RWPE1 (cell line): ENCODE measurements around the gene PHPT1.

Source experiments
- CTCF ChIA-PET: fragments of 350-600 bp; sonication (Branson Sonifier 250); formaldehyde crosslinking; extraction: SDS; loops from one replicate; lab custom pipeline; 2021; lab: Yijun Ruan, JAX
- POLR2A ChIA-PET: fragments of 400-600 bp; formaldehyde crosslinking; extraction: SDS; loops from one replicate; lab custom pipeline; 2020; ENCODE audit warnings: antibody characterized with exemption; ENCODE audit not compliant: low non-redundant PET; lab: Yijun Ruan, JAX
- DNase-seq: peaks from one replicate; pipeline ENCODE4 v3.0.0; 2012; ENCODE audit warnings: low spot score
- H3K27ac ChIP-seq: fragments of 450-650 bp; 2 replicates; pipeline ENCODE4 v1.5.1; 2017
- TF ChIP-seq, protein P1 (sequence below): fragments of 450-650 bp; conservative IDR thresholded peaks from 2 replicates; pipeline ENCODE4 v1.5.1; 2017; ENCODE audit warnings: low read depth, mild to moderate bottlenecking

The PHPT1 gene

DNA sequence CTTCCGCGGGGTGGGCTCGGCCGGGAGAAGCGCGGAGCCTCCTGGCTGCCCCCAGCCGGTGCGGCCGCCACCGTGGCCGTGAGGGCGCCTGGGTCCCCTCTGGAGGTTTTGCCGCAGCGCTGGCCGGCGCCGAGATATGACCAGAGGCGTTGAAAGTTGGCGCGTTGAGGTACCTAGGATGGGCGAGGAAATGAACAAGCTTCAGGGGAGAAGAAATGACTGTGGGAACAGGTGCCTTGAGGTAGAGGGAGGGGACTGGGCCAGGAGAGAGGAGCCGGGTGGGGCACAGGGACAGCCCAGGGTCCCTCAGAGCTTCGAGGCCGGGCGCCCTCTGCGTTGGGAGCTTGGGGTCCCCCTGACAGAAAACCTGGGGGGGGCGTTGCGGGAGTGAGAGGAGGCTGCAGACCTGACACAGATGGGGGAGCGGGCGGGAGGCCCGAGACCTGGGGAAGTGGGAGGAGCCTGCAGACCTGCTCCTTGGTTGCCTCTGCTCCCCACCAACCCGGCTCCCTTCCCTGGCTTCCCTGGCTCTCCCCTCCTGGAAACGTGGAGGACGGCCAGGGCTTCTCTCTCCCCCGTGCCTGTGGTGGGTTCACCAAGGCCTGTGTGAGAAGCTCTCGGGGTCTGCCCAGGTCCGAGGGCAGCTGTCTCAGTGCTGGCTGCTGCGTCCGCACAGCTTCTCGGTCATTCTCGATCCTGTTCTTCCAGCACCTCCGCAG lies 27.2 kb upstream of the PHPT1 start:
- no peak for DNase-seq
- CTCF ChIA-PET, result interaction anchor here (0.6 kb wide), 1 partner anchor 61 kb away, joined by 4 read pairs; no protein-coding TSS in a partner anchor

DNA sequence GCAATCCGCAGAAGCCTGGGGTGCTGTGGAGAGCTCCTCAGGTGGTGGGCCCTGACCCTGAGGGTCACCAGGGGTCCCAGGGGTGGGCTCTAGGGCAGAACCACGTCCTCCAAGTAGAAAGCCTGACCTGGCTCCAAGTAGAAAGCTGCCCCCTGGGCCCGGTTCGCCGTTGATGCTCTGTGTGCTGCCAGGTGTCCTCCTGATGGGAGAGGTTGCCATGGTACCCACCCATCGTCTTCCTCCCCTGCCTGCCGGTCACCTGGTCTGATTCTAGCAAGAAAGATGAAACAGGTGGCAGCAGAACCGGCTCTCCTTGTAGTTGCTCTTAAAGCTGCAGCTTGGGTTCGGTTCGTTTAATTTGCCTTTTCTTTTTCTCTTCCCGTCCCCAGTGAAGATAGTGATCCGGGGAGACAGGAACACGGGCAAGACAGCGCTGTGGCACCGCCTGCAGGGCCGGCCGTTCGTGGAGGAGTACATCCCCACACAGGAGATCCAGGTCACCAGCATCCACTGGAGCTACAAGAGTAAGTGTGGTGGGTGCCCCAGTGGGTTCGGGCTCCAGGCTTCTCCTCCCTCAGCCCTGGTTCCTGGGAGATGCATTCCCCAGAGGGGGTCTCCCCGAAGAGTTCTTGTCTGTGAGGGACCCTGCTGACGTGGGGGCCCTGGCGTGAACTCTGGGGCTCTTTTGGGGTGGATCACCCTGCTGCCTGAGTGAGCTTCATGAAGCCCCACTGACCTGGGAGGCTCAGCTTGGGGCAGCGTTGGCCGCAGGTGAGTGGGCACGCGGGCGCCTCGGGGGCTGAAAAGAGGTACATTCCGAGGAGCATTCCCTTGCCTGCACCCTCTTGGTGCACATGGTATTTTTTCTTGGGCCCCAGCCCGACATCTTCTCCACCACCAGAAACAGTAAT lies 25.8 kb upstream of the PHPT1 start:
- H3K27ac ChIP-seq, result peak overlapping the region; percentile 9; the same call in 1 of the 2 replicates
- CTCF ChIA-PET, result interaction anchor here (0.6 to 1.2 kb wide), 5 partner anchors 9 to 201 kb away, joined by 3 to 5 read pairs (median 3); partner anchors contain the start of gene AJM1
- POLR2A ChIA-PET, result interaction anchor here (0.7 kb wide), 1 partner anchor 13 kb away, joined by 5 read pairs; no protein-coding TSS in a partner anchor
- TF ChIP-seq, protein P1, sequence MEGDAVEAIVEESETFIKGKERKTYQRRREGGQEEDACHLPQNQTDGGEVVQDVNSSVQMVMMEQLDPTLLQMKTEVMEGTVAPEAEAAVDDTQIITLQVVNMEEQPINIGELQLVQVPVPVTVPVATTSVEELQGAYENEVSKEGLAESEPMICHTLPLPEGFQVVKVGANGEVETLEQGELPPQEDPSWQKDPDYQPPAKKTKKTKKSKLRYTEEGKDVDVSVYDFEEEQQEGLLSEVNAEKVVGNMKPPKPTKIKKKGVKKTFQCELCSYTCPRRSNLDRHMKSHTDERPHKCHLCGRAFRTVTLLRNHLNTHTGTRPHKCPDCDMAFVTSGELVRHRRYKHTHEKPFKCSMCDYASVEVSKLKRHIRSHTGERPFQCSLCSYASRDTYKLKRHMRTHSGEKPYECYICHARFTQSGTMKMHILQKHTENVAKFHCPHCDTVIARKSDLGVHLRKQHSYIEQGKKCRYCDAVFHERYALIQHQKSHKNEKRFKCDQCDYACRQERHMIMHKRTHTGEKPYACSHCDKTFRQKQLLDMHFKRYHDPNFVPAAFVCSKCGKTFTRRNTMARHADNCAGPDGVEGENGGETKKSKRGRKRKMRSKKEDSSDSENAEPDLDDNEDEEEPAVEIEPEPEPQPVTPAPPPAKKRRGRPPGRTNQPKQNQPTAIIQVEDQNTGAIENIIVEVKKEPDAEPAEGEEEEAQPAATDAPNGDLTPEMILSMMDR, result no peak
- DNase-seq, result no peak

More for the DNA sequence above, 27.2 kb upstream of the PHPT1 start:
- POLR2A ChIA-PET, result no interaction called here
- 0 out of 2 replicates have a peak overlapping the region, but pooled peaks have one; percentile 1 for H3K27ac ChIP-seq
- TF ChIP-seq, protein P1, result no peak

DNA sequence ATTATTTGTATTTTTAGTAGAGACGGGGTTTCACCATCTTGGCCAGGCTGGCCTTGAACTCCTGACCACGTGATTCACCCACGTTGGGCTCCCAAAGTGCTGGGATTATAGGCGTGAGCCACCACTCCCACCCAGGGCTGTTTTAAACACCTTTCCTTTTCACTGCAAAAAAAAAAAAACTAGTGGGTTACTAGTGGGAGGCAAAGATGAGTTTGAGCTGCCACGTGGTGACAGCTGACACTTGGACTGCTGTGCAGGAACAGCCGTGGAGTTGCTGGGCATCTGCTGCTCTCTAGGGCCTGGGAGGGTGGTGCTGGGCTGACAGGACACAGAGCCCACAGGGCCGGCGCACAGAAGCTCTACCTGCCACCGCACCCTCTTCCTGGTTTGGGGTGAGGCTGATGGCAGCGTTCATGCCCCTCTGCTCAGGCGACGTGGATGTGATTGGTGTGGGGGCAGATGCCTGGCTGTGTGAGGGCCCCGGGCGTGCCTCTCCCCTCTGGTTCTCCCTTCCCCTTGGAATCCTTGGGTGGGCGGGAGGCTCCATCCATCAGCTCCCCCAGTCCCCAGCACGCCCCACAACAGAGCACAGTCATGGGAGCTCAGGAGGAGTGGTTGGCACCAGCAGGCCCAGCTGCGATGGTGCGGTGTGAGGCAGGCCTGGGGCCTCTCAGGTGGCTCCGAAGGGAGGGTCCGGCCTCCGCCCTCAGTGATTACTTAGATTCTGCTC lies 24.5 kb upstream of the PHPT1 start:
- TF ChIP-seq, protein P1, result no peak
- no peak for DNase-seq
- peak overlapping the region; percentile 1; the same call in 1 of the 2 replicates for H3K27ac ChIP-seq
- CTCF ChIA-PET, result interaction anchor here (0.6 to 1.2 kb wide), 4 partner anchors 18 to 171 kb away, joined by 3 to 8 read pairs (median 4); partner anchors contain the start of gene AJM1
- POLR2A ChIA-PET, result no interaction called here

DNA sequence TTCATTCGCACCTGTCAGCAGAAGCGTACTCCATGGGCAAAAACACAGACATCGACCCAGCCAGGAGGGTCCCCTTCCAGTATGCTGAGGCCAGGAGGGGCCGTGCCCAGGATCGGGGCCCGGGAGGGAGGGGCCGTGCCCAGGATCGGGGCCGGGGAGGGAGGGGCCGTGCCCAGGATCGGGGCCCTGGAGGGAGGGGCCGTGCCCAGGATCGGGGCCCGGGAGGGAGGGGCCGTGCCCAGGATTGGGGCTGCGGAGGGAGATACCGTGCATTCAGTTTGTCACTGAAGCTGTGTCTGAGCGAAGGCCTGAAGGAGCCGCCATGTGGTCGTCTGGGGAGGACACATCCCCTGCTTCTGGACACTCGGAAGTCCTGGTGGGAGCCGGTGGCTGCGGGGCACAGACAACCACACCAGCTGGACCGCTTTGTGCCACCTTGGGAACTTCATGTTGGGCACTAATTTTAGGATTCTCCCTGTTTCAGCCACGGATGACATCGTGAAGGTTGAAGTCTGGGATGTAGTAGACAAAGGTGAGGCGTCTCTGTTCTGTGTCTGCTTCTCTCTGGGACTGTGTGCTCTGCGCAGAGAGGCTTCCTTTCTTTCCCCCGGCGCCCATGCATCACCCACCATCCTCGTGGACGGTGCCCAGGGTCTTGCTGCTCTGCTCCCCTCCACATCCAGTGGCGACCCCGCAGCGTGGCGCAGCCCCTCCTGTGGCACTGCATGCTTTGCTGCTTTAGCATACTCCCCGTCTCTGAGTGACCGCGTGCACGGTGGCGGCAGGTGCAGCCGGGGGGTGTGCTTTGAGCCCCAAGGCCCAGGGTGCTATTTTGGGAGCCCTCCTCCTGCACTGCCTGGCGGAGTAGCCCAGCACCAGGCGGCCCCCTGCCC lies 23.7 kb upstream of the PHPT1 start:
- TF ChIP-seq, protein P1, result no peak
- DNase-seq, result no peak
- CTCF ChIA-PET, result interaction anchor here (0.8 kb wide), 1 partner anchor 13 kb away, joined by 3 read pairs; no protein-coding TSS in a partner anchor
- POLR2A ChIA-PET, result no interaction called here
- H3K27ac ChIP-seq, result no peak overlapping the region

DNA sequence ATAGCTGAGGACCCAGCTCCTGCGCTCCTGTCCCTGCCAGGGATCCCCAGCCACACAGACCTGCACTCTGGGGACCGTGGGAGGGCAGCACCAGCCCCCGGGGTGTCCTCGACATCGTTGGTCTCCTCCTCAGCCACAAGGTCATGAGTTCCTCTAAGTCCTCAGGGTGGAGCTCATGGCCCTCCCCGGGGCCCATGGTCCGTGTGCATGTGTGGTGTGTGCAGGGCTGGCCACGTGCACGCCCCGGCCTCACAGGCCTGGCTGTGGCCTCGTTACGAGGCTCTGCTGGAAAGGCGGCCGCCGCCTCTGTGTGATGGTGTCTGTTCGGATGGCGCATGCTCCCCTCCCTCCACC lies 23.0 kb upstream of the PHPT1 start:
- CTCF ChIA-PET, result interaction anchor here (0.6 to 1.0 kb wide), 3 partner anchors 14 to 223 kb away, joined by 3 read pairs; no protein-coding TSS in a partner anchor
- no peak for DNase-seq
- no peak overlapping the region for H3K27ac ChIP-seq
- TF ChIP-seq, protein P1, result no peak
- POLR2A ChIA-PET, result no interaction called here
